Coronary artery (tissue), 2 donors: ENCODE results near the gene GGTLC1.

Experiments
- DNase-seq: peaks from one replicate; pipeline ENCODE4 v3.0.0-alpha.2; 2017; ENCODE audit warnings: low spot score
- H3K27ac ChIP-seq, 2 donors: fragments of 200-600 bp; sonication (generic); one replicate each; pipeline ENCODE4 v1.5.1; 2016 to 2019
- H3K4me3 ChIP-seq: fragments of 200-600 bp; sonication (generic); 2 replicates; pipeline ENCODE4 v1.5.1; 2016; ENCODE audit warnings: mild to moderate bottlenecking, moderate library complexity
- CTCF ChIP-seq: fragments of 200-600 bp; sonication (generic); IDR thresholded peaks from one replicate; pipeline ENCODE4 v1.5.1; 2019; ENCODE audit warnings: antibody characterized with exemption

The GGTLC1 gene

GRCh38 chr20:23988561-23988960 is at the start of gene GGTLC1:
Gene GGTLC1, minus strand, starts transcription at chr20:23988779. Its CDS starts 2,168 bp downstream, at chr20:23986611.
- TF ChIP-seq CTCF = no peak
- Histone ChIP-seq H3K27ac (no peak within 1 kb of the TSS), H3K4me3 (no peak within 1 kb of the TSS)
- DNase-seq = no peak

- no peak for TF ChIP-seq CTCF
- Histone ChIP-seq H3K27ac (no peak overlapping the region), H3K4me3 (no peak overlapping the region)
- no peak for DNase-seq
These were observed 46.2 kb upstream of the GGTLC1 start for GRCh38 chr20:24034820-24035219.

- no peak for TF ChIP-seq CTCF
- H3K27ac ChIP-seq = no peak overlapping the region
- H3K4me3 ChIP-seq = no peak overlapping the region
- DNase-seq = no peak
These were observed 45.0 kb upstream of the GGTLC1 start for GRCh38 chr20:24033565-24033964.

GRCh38 chr20:24033151-24033550 is 44.6 kb upstream of the GGTLC1 start:
- no peak for TF ChIP-seq CTCF
- Histone ChIP-seq H3K27ac (no peak overlapping the region), H3K4me3 (no peak overlapping the region)
- DNase-seq = no peak

- H3K4me3 ChIP-seq = no peak overlapping the region
- DNase-seq = no peak
- H3K27ac ChIP-seq = no peak overlapping the region
- no peak for TF ChIP-seq CTCF
These were observed 43.9 kb upstream of the GGTLC1 start for GRCh38 chr20:24032400-24032898.

GRCh38 chr20:24027229-24027628 is 38.6 kb upstream of the GGTLC1 start:
- Histone ChIP-seq H3K27ac (peak overlapping the region in 1 of 2 donors; percentile 30), H3K4me3 (no peak overlapping the region)
- DNase-seq = no peak
- no peak for TF ChIP-seq CTCF

- no peak for TF ChIP-seq CTCF
- Histone ChIP-seq H3K4me3 (no peak overlapping the region), H3K27ac (no peak overlapping the region)
These were observed 34.1 kb upstream of the GGTLC1 start for GRCh38 chr20:24022621-24023180.

More at GRCh38 chr20:24022621-24023180, 34.1 kb upstream of the GGTLC1 start:
- DNase-seq = no peak
